Activated naive CD4-positive, alpha-beta T cell treated with anti-CD3 and anti-CD28 coated beads, Interleukin-2, amount 50 U/mL, for 24 hours (primary cell): Measurements from ENCODE around the gene TNFRSF17.
"Not testable (repeated sequence)": the region's sequence is repeated elsewhere in the genome, so short reads cannot be mapped to it uniquely, and the experiment has no call there.

Experiments
- H3K27ac Mint-ChIP-seq: one replicate; pipeline ENCODE4 v1.8.0; 2021; ENCODE audit warnings: mild to moderate bottlenecking, mixed read lengths
- H3K27me3 Mint-ChIP-seq: one replicate; pipeline ENCODE4 v1.8.0; 2021; ENCODE audit warnings: mixed read lengths
- H3K36me3 Mint-ChIP-seq: one replicate; pipeline ENCODE4 v1.8.0; 2021; ENCODE audit warnings: mixed read lengths
- H3K4me1 Mint-ChIP-seq: one replicate; pipeline ENCODE4 v1.8.0; 2021; ENCODE audit warnings: mixed read lengths
- H3K4me3 Mint-ChIP-seq: one replicate; pipeline ENCODE4 v1.8.0; 2021; ENCODE audit warnings: mild to moderate bottlenecking, mixed read lengths
- H3K9me3 Mint-ChIP-seq: one replicate; pipeline ENCODE4 v1.8.0; 2021; ENCODE audit warnings: mixed read lengths

The TNFRSF17 gene

DNA sequence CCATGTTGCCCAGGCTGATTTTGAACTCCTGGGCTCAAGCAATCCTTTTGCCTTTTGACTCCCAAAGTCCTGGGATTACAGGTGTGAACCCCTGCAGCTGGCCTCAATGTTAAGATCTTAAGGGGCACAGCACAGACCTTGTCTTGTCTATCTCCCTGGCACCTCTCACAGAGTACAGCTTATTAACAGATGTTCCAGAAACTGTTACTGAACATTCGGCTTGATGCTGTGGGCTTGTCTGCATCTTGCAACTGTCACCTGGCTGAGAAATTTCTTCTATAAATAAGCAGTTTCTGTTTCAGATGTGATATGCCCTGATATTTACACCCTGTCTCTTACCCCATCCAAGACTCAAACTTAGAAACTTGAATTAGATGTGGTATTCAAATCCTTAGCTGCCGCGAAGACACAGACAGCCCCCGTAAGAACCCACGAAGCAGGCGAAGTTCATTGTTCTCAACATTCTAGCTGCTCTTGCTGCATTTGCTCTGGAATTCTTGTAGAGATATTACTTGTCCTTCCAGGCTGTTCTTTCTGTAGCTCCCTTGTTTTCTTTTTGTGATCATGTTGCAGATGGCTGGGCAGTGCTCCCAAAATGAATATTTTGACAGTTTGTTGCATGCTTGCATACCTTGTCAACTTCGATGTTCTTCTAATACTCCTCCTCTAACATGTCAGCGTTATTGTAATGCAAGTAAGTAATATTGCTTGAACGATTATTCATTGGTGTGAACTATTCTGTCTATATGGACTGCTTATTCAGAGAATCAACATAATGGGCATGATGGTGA is at the start of gene TNFRSF17:
Gene TNFRSF17 (plus strand): TSS at position 450 of the 791 bp plus-strand sequence. CDS start 115 bp downstream, at position 565.
- Mint-ChIP-seq H3K4me3 (no peak within 1 kb of the TSS), H3K4me1 (no peaks in the 10 kb centered on the region), H3K9me3 (no peaks in the 10 kb centered on the region), H3K27me3 (no peaks in the 10 kb centered on the region), H3K36me3 (no peaks in the 10 kb centered on the region), H3K27ac (no peak within 1 kb of the TSS)

DNA sequence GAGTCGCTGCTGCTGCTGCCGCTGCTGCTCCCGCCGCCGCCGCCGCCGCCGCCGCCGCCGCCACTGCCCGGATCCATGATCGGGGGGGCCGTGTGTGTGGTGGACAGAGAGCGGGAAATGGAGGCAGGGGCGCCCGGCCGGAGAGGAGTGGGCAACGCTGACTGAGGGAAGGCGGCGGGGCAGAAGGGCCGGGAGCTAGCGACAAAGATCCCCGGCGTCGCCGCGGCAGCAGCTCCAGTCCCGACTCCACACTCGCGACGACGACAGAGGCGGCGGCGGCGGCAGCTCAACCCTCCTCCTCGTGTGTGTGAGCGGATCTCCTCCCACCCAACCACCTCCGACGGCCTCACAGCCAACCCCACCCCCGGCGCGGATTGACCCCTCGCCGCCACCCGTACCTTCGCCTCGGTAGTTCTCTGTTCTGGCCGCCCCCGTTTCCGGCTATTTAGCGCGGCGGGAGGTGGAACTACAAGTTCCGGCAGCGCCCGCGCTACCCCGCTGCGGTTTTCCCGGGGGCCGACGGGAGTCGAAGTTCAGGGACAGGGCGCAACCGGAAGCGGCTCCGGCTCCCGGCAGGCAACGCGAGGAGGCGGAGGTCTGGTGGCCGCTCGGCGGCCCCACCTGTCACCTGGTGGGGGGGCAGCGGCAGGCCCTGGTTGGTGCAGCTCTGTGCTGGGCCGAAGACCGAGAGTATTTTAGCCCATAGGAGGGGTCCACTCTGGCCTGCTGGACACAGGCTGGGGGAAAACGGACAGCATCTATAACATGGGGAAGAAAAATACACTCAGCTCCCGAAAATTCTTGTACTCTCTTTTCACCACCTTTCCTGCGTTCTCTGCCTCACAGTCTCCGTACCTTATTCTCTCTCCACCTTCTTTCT is 49.1 kb upstream of the TNFRSF17 start, which contains the start of gene GSPT1:
Gene GSPT1 (minus strand): TSS at position 313 of the 880 bp plus-strand sequence. CDS start 236 bp downstream, at position 77.
- H3K36me3 Mint-ChIP-seq: peaks cover 12% of the 10 kb centered on the region
- H3K27ac Mint-ChIP-seq: peak within 1 kb of the TSS; percentile 98
- no peaks in the 10 kb centered on the region for H3K27me3 Mint-ChIP-seq
- peaks cover 35% of the 10 kb centered on the region for H3K4me1 Mint-ChIP-seq
- H3K4me3 Mint-ChIP-seq: peak within 1 kb of the TSS; percentile 98
- no peaks in the 10 kb centered on the region for H3K9me3 Mint-ChIP-seq

DNA sequence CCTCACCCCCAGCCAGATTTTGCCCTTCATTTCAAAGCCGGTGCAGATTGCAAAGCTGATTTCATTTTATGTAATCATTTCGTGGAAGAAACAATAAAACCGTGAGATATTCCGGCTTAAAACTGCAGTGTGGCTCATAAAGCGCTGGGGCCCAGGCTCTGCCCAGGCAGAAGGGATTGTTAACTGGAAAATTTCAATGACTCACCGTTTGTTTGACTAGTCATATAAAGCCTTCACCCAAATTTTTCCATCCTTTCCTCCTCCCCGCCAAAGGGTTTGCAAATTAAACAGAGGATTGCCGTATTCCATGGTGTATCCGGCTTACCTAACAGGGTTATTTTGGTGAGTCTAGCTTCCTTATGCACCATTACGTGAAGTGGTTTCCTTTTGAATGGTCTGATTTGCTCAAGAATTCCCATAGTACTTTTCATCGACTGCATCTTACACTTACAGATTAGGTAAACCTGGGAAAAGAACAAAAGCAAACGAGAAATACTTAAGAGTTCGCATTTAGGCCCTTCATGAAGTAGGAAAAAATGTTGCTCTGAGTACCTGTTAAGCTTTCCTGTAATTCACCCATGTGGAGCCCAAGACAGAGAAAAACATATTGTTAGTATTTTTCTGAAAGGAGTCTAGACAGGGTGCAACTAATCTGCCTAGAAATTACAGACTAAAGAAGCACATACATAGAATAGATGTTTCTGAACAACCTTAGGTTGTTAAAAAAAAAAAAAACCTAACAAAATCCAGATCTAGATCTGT is 48.3 kb upstream of the TNFRSF17 start:
- Mint-ChIP-seq H3K27ac (peak overlapping the region; percentile 76), H3K27me3 (no peaks in the 10 kb centered on the region), H3K36me3 (peaks cover 12% of the 10 kb centered on the region), H3K4me1 (peaks cover 32% of the 10 kb centered on the region), H3K9me3 (no peaks in the 10 kb centered on the region), H3K4me3 (peak overlapping the region; percentile 90)

DNA sequence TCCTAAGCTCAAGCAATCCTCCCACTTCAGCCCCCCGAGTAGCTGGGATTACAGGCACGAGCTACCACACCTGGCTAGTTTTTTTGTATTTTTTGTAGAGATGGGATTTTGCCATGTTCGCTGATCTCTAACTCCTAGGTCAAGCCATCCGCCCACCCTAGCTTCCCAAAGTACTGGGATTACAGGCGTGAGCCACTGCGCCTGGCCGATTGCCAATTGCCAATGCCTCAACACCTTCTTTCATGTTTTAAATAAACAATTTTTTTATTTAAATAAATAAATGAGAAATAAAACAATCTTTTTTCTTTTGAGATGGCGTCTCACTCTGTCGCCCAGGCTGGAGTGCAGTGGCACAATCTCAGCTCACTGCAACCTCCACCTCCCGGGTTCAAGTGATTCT is 41.0 kb upstream of the TNFRSF17 start:
- not testable (repeated sequence) for H3K9me3 Mint-ChIP-seq, H3K4me1 Mint-ChIP-seq, H3K27me3 Mint-ChIP-seq, H3K27ac Mint-ChIP-seq, H3K4me3 Mint-ChIP-seq, H3K36me3 Mint-ChIP-seq

DNA sequence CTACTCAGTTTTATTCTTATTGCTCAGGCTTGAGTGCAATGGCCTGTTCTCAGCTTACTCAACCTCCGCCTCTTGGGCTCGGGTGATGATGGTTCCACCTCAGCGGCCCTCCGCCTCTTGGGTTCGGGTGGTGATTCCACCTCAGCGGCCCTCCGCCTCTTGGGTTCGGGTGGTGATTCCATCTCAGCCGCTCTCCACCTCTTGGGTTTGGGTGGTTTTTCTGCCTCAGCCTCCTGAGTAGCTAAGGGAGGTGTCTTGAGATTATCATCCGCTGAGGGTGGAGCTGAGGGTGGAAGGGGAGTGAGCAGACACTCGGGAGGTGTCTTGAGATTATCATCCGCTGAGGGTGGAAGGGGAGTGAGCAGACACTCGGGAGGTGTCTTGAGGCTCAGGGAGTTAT is 37.7 kb upstream of the TNFRSF17 start:
- H3K4me3 Mint-ChIP-seq, H3K27ac Mint-ChIP-seq, H3K36me3 Mint-ChIP-seq, H3K27me3 Mint-ChIP-seq, H3K4me1 Mint-ChIP-seq, H3K9me3 Mint-ChIP-seq: not testable (repeated sequence)

DNA sequence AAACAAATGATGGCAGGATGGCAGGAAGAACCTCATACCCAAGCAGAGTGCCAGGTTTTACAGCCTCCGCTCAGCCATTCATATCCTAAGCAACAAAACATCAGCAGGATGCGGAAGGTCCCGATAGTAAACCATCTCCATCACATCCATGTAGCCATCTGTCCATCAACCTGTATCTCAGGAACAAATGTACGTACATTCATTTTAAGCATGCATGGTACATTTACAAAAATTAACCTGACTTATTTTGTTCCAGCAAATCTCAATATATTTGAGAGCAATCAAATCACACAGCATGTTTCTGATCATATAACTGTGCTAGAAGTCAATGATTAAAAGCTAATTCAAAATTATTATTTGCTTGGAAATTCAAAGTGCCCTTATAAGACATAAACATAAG is 23.1 kb upstream of the TNFRSF17 start, which contains the start of gene NPIPB2:
Gene NPIPB2 (minus strand): TSS at position 101 of the 400 bp plus-strand sequence. CDS start 0 bp downstream, at position 101.
- H3K4me3 Mint-ChIP-seq, H3K27me3 Mint-ChIP-seq: not testable (repeated sequence)

DNA sequence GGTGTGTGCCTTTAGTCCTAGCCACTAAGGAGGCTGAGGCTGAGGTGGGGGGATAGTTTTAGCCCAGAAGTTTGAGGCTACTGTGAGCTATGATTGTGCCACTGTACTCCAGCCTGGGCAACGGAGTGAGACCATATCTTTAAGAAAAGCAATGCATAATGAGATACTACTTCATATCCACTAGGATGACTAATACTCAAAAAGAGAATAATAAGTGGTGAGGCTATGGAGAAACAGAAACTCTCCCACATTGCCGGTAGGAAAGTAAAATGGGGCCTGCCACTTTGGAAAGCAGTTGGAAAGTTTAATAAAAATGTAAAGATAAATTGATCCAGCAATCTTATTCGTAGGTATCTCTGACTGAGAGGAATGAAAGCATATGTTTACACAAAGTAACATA is 18.6 kb upstream of the TNFRSF17 start:
- Mint-ChIP-seq H3K4me3 (no peak overlapping the region), H3K9me3 (no peaks in the 10 kb centered on the region), H3K4me1 (peaks cover 3% of the 10 kb centered on the region), H3K27ac (no peak overlapping the region), H3K27me3 (no peaks in the 10 kb centered on the region), H3K36me3 (no peaks in the 10 kb centered on the region)

More for the DNA sequence above, 23.1 kb upstream of the TNFRSF17 start, which contains the start of gene NPIPB2:
- not testable (repeated sequence) for H3K4me1 Mint-ChIP-seq, H3K9me3 Mint-ChIP-seq, H3K27ac Mint-ChIP-seq, H3K36me3 Mint-ChIP-seq

DNA sequence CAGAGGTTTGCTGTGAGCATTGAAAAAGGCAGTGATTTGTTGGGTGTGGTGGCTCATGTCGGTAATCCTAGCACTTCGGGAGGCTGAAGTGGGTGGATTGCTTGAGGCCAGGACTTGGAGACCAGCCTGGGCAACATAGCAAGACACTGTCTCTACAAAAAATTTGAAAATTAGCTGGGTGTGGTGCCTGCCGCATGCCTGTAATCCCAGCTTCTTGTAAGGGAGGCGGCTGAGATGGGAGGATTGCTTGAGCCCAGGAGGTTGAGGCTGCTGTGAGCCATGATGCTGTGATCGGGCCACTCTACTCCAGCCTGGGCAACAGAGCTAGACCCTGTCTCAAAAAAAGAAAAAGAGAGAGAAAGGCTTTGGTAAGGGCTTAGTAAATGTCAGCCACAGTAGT is 16.2 kb upstream of the TNFRSF17 start:
- H3K27ac Mint-ChIP-seq: no peak overlapping the region
- H3K27me3 Mint-ChIP-seq: no peaks in the 10 kb centered on the region
- H3K4me3 Mint-ChIP-seq: no peak overlapping the region
- no peaks in the 10 kb centered on the region for H3K9me3 Mint-ChIP-seq
- H3K4me1 Mint-ChIP-seq: peaks cover 3% of the 10 kb centered on the region
- H3K36me3 Mint-ChIP-seq: no peaks in the 10 kb centered on the region

DNA sequence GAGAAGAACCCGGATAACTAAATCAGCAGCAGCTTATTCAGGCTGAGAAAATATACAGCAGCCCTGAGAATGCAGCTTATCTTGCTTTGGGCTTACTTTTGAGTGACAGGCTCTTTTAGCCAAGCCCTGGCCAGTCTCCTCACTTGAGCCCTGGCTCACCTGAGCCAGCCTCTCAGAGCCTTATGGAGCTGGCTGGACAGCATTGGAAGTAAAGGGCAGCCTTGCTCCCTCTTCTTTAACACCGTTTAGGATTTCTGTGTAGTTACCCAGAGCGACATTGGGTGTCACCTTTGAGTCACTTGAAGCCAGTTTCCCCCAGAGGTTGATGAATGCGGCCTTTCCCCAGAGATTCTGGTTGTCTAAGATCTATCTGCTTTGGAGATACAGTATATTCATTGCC is 15.5 kb upstream of the TNFRSF17 start:
- H3K36me3 Mint-ChIP-seq: no peaks in the 10 kb centered on the region
- no peaks in the 10 kb centered on the region for H3K27me3 Mint-ChIP-seq
- H3K9me3 Mint-ChIP-seq: no peaks in the 10 kb centered on the region
- H3K4me3 Mint-ChIP-seq: no peak overlapping the region
- H3K4me1 Mint-ChIP-seq: peaks cover 3% of the 10 kb centered on the region
- H3K27ac Mint-ChIP-seq: no peak overlapping the region

DNA sequence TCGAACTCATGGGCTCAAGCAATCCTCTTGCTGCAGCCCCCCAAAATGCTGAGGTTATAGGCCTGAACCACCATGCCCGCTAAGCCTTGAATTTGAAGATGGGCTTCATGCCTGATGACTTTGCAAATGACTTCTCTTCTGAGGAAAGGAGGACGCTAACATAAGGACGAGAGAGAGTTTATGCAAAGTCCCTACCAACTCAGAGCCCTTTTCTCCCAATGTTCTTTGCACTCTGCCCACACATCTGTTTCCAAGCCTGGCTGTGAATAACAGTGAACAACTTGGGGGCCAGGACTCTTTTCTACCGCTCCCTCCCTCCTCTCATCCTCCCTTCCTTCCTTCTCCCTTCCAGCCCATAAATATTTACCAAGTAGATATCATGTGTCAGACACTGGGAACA is 14.6 kb upstream of the TNFRSF17 start:
- H3K4me3 Mint-ChIP-seq: no peak overlapping the region
- peaks cover 3% of the 10 kb centered on the region for H3K4me1 Mint-ChIP-seq
- H3K27me3 Mint-ChIP-seq: no peaks in the 10 kb centered on the region
- H3K36me3 Mint-ChIP-seq: no peaks in the 10 kb centered on the region
- no peaks in the 10 kb centered on the region for H3K9me3 Mint-ChIP-seq
- H3K27ac Mint-ChIP-seq: no peak overlapping the region

DNA sequence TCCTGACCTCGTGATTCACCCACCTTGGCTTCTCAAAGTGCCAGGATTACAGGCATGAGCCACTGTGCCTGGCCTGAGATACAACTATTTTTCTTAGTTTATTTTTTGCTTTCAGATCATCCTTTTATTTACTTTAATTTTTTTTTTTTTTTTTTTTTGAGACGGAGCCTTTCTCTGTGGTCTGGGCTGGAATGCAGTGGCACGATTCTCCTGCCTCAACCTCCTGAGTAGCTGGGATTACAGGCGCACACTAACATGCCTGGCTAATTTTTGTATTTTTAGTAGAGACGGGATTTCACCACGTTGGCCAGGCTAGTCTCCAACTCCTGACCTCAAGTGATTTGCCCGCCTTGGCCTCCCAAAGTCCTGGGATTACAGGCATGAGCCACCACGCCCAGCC is 11.4 kb upstream of the TNFRSF17 start:
- not testable (repeated sequence) for H3K27me3 Mint-ChIP-seq, H3K9me3 Mint-ChIP-seq, H3K36me3 Mint-ChIP-seq, H3K4me3 Mint-ChIP-seq, H3K4me1 Mint-ChIP-seq, H3K27ac Mint-ChIP-seq

DNA sequence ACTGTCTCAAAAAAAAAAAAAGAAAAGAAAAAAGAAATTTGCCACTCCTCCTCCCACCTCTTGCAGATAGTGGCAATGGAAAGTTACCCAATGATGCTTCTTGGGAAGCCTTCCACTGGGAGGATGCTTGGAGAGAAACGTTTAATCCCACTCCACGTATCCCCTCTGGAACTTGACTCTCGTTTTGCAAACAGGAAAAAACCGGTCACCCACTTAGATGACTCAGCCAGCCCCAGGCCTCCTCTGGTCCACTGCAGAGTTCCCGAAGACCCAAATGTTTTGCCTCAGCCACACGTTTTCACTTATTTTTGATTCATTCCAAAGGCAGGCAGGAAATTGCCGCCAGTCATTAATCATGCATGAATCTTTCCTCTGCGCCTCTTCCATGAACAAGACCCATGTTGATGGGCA is 9.3 kb upstream of the TNFRSF17 start:
- no peak overlapping the region for H3K27ac Mint-ChIP-seq
- no peaks in the 10 kb centered on the region for H3K9me3 Mint-ChIP-seq
- H3K4me3 Mint-ChIP-seq: no peak overlapping the region
- H3K4me1 Mint-ChIP-seq: no peaks in the 10 kb centered on the region
- no peaks in the 10 kb centered on the region for H3K36me3 Mint-ChIP-seq
- H3K27me3 Mint-ChIP-seq: no peaks in the 10 kb centered on the region

DNA sequence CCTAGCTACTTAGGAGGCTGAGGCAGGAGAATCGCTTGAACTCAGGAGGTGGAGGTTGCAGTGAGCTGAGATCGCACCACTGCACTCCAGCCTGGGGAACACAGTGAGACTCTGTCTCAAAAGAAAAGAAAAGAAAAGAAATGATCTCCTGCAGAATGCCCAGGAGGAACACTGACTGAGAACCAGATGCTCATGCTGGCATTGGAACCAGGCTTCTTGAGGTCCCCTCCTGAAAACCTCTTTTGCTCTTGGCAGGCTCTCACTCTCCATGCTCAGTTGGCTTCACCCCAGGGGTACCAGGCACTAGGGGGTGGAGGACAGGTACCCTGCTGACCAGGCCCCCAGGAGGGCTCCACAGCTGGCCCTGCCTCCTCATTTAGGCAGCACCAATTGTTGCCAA is 8.5 kb upstream of the TNFRSF17 start:
- no peak overlapping the region for H3K4me3 Mint-ChIP-seq
- no peaks in the 10 kb centered on the region for H3K36me3 Mint-ChIP-seq
- no peaks in the 10 kb centered on the region for H3K9me3 Mint-ChIP-seq
- H3K27me3 Mint-ChIP-seq: no peaks in the 10 kb centered on the region
- no peaks in the 10 kb centered on the region for H3K4me1 Mint-ChIP-seq
- no peak overlapping the region for H3K27ac Mint-ChIP-seq

DNA sequence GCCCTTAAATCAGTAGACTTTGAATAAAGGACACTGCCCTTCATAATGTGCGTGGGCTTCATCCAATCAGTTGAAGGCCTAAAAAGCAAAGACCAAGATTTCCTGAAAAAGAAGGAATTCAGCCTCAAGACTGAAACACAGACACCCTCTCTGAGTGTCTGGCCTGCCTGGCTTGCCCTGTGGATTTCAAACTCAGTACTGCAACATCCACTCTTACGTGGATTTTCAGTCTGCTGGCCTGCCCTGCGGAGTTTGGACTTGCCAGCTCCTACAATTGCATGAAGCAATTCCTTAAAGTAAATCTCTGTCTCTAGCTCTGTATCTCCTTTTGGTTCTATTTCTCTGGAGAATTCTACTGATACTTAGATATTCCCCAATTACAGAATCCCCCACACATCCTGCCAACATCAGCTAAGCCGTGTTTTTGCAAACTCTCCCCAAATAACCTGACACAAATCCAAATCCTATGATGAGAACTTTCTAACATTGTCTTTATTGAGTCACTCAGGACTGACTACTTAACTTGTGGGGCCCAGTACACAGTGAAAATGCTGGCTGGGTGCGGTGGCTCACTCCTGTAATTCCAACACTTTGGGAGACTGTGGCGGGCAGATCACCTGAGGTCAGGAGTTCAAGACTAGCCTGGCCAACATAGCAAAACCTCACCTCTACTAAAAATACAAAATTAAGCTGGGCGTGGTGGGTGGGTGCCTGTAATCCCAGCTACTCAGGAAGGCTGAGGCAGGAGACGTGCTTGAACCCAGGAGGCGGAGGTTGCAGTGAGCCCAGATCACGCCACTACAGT is 7.2 kb upstream of the TNFRSF17 start:
- Mint-ChIP-seq H3K27me3 (no peaks in the 10 kb centered on the region), H3K9me3 (no peaks in the 10 kb centered on the region), H3K27ac (no peak overlapping the region), H3K36me3 (no peaks in the 10 kb centered on the region), H3K4me1 (no peaks in the 10 kb centered on the region), H3K4me3 (no peak overlapping the region)

DNA sequence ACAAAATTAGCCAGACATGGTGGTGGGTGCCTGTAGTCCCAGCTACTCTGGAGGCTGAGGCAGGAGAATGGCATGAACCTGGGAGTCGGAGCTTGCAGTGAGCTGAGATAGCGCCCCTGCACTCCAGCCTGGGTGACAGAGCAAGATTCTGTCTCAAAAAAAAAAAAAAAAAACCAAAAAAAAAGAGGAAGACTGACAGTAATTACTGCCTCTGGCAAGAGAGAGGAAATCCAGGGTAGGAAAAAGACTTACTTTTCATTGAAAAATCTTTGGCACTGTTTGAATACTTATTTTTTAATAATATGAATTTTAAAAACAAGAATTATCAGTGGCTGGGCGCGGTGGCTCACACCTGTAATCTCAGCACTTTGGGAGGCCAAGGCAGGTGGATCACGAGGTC is 2.6 kb upstream of the TNFRSF17 start:
- H3K9me3 Mint-ChIP-seq, H3K27ac Mint-ChIP-seq, H3K4me3 Mint-ChIP-seq, H3K27me3 Mint-ChIP-seq, H3K4me1 Mint-ChIP-seq, H3K36me3 Mint-ChIP-seq: not testable (repeated sequence)
